Measurements from ENCODE around the gene GRM4.
"Not testable (repeated sequence)": the region's sequence is repeated elsewhere in the genome, so short reads cannot be mapped to it uniquely, and the experiment has no call there.

Gene GRM4

DNA sequence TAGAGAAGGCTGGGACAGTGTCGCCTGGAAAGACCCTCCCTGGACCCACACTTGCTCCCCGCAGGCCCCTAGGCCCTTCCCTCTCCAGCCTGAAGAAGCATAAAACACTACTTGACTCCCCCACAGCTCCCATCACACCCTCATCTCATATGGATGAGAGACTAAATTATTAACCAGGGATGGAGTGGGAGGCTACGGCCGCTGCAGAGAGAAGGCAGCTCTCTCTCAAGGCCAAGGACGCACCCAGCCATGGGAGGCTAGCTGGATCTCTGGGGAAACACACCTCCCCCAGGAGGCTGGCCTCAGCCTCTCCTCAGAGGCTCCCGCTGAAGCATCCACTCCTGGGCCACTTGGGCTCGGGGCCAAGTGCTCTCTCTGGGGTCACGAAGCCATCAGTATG, 102.5 kb downstream of the GRM4 start:
- DNase-seq (ENCODE audit: low read depth), result no peak

GRCh38 chr6:34041998-34042397, 103.9 kb downstream of the GRM4 start:
- DNase-seq (ENCODE audit: low read depth), result not testable (repeated sequence)

- DNase-seq (ENCODE audit: low read depth), result no peak
Measured at GRCh38 chr6:34041385-34041784, 104.5 kb downstream of the GRM4 start.

- no peak for DNase-seq (ENCODE audit: low read depth)
Measured at GRCh38 chr6:34039943-34040342, 105.9 kb downstream of the GRM4 start.

DNA sequence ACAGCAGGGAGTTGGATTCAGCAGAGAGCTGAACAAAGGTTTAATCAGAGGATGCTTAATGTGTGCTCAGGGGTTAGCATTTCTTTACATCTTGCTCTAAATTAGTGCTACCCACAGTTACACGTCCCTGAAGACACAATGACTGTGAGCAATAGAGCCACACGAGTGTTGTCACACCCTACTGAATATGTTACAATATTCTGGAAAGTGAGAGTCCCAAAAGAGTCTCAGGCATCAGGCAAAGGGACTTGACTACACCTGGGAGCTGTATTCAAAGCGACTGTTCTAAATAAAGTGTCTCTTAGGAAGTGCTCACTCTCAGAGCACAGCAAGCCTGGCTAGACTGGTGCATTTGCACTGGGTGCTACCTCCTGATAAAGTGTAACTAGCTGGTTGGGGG, 108.7 kb downstream of the GRM4 start:
- DNase-seq (ENCODE audit: low read depth), result no peak

GRCh38 chr6:34036357-34037069, 109.4 kb downstream of the GRM4 start:
- DNase-seq (ENCODE audit: low read depth), result no peak

DNA sequence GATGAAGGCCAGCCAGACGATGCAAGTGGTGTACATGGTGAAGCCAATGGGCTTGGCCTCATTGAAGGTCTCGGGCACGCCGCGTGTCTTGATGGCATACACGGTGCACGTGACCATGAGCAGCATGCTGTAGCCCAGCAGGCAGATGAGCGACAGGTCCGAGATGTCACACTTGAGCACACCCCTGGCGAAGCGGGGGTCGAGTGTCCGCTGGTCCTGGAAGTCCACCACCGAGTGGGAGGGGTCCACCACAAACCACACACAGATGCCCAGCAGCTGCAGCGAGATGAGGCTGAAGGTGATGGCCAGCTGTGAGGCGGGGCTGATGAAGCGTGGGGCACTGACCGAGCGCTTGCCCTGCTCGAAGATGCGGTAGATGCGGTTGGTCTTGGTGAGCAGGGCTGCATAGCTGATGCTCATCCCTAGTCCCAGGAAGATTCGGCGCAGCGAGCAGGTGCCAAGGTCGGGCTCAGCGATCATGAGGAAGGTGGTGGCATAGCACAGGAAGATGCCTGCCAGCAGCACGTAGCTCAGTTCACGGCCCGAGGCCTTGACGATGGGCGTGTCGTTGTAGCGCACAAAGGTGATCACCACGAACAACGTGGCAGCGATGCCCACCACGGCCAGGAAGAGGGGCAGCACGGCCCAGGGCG, 110.1 kb downstream of the GRM4 start:
- DNase-seq (ENCODE audit: low read depth), result no peak

GRCh38 chr6:34035161-34035560, 110.7 kb downstream of the GRM4 start:
- no peak for DNase-seq (ENCODE audit: low read depth)

DNA sequence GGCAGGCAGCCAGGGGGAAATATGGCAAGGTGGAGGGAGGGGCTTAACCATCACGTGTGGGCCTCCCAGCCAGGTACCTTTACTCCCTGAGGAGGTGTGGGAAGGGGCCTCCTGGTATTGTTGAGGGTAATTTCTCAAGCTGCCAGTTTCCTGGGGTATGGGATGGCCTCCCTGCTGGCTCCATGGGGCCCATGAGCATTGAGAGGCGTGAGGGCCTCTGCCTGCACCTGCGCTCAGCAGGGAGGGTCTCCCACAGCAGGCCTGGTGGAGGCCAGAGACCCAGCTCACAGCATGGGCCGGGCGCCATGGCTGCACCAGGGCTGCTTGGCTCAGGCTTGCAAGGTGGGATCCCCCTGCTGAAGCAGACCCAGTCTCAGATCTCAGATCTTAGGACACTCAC, 113.0 kb downstream of the GRM4 start:
- no peak for DNase-seq (ENCODE audit: low read depth)

DNA sequence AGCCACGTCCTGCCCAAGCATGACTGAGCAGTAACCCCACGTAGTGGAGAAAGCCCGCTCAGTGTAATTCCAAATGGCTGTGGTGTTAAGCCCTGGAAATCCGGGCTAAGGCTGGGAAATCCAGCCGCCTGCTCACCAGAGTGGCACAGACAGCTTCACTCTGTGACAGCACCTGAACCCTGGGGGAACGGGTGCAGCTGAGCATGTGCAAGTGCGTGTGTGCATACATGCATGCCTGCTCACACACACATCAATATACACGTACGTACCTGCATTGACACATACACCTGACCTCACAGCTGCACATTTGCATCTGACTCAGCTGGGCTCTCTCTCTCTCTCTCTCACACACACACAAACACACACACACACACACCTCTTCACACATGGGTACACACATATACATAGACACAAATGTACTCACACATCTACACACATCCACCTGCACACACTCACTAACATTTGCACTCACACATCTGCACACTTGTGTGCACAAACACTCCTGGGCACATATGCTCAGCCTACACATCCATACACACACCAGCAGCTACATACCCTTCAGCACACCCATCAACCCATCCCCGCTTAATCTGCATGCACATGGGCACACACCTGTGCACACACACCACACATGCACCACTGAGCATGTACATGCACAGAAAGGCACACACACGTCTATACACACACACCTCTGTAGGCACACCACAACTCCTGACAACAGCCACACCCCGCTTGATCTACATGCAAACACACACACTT, 114.1 kb downstream of the GRM4 start:
- no peak for DNase-seq (ENCODE audit: low read depth)

GRCh38 chr6:34030831-34031624, 114.9 kb downstream of the GRM4 start:
- no peak for DNase-seq (ENCODE audit: low read depth)

DNA sequence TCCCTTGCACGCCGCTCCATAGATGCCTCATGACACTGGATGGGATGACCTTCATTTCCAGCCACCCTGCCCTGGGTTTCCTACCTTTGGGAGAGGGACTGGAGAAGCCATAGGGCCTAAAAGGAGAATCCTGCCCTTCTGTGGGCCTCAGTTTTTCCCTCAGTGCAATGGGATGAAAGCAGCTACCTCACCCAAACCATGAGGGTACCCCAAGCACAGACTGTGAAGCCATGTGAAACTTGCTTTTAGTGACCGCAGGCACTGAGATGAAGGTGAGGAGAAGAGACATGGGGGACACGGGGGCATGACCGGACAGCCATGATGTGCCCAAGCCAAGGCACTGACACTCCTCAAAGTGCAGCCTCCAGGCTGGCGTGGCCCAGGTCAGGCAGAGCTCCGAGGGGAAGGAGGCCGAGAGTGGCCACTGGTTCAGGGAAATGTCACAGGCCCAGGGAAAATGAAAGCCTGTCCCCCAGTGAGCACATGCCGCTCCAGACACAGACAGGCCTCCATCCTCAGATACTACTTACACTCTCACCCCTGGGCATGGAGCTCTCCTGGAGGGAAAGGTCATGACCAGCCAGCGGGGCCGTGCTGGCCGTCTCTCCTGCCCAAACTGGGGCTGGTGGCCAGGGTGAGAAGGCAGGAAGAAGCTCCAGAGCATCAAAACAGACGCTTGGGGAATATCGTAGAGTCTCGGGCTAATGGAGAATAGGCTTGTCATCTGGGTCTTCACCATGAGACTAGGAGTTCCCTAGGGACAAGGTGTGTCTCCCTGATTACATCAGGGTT, 116.2 kb downstream of the GRM4 start:
- no peak for DNase-seq (ENCODE audit: low read depth)

- DNase-seq (ENCODE audit: low read depth), result no peak
Measured at GRCh38 chr6:34028691-34029360, 117.1 kb downstream of the GRM4 start.

DNA sequence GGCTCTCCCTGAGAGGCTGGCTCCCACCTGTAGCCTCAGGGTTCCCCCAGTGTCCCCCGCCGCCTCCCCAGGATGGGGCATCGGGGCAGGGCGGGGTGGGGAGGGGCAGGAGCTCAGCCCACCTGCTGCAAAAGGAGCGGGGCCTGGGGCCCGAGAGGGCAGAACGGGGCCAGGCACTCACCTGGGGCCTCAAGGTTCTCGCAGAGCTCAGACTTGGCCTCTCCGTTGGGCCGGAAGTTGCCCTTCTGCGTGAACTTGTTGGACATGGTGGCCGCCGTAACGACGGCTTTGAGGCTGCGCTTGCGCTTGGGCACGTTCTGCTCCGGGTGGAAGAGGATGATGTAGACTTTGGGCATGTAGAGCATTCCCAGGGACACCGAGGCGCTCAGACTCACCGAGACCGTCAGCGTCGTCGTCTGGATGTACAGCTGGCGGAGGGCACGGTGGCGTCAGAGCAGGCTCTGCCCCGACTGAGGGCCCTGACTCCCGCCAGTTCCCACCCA, 117.9 kb downstream of the GRM4 start:
- no peak for DNase-seq (ENCODE audit: low read depth)

DNA sequence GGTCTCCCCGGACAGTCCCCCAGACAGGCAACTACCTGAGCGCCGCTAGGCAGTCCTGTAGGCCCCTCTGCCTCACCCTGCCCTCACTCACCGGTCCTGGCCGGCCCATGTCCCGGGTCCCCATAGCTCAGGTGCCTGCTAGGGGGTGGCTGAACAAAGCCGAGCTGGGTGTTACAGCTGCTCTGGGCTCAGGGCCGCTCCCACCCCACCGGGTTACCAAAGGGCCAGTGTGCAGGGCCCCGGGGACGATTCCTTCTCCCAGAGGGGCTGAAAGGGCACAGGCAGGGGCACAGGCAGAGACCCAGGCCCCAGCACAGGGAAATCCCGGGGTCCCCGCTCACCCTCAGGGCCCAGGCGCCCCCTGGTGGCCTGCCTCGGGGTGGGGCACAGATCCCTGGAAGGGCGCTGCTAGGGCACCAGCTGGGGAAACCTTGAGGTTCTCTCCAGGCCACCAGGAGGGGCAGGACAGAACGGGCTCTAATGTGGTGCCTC, 118.4 kb downstream of the GRM4 start:
- DNase-seq (ENCODE audit: low read depth), result peak; percentile 61

DNA sequence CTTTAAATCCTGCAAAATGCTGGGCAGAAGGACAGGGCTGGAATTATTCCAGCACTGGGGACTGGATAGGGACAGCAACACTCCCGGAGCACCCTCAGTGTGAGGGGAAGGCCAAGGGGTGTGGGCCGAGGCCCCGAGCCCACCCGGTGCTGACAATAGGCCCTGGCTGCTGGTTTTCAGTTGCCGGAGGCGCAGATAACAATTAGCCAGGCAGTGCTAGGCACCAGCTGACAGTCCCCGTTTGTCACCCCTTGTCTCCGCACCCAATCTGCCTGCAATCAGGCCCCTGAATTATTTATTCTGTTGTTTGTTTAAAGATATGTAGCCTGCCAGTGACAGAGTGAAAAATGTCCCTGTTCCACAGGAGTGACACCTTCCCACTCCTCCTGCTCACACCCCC, 120.0 kb downstream of the GRM4 start:
- no peak for DNase-seq (ENCODE audit: low read depth)

DNA sequence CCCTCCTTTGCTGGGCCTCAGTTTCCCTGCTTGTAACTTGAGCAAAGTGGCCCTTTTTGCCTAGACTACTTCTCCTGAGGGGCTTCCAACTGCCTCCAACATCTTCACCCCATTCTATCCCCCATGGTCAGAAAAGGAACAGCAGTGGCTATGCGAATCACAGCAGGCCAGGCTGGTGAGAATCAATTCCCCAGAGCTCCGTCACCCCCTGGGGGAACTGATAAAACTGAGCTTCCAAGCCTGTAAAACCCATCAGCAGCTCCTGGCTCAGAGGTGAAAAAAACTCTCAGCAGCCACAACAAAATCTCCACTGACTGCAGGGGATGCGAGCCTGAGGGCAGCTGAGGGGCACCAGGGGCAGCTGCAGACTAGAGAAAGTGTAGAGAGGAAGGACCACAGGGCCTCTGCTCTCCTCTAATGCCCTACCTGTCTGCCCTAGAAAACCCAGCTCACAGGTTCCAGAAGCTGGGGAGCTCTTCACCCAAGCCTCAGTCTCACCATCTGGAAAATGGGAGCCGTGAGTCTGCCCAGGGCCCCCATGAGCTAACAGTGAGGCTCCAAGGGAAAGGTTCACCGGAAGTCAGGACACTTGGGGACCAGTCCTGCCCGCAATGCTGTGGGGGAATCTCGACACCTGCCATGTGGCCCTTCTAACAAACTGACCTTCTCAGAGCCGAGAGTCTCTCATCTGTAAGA, 120.6 kb downstream of the GRM4 start:
- DNase-seq (ENCODE audit: low read depth), result no peak

GRCh38 chr6:34022873-34023255, 123.0 kb downstream of the GRM4 start:
- no peak for DNase-seq (ENCODE audit: low read depth)

DNA sequence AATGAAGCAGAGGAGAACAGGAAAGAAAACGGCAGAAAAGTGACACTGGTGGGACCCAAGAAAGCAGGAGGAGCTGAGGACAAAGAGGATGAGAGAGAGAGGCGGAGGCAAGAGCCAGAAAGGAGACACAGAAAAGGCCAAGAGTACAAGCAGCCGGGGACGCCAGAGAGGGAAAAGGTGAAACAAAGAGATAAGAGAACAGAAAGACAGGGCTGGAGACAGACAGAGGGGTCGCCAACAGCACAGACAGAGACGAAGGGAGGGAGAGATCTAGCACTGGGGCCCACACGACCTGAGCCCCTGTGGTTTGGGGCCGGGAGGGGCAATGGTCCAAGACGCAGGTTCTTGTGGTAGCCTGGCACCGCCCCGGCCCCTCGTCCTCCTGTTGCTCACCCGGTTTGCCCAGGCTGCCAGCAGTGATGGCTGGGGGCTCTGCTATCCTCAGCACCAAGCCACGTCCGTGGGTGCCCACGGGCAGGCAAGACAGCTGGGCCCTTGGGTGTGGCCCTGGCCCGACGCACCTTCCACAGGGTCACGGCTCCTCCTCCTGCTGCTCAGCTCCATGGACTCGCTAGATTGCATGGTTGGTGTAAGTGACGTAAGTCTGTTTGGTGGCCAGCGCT, 123.5 kb downstream of the GRM4 start:
- no peak for DNase-seq (ENCODE audit: low read depth)

Measured in ELR (cell line).